Endothelial cell of umbilical vein (primary cell): ENCODE measurements around the gene NRXN3. TPM values are rescaled to one million over a fixed set of nuclear protein-coding genes. Genes with fewer than 3 reads are reported as not detected.

Source experiments
- BruUV-seq: library from RNA; stranded (reverse); fragments of 400-500 nt; replicated peaks from 2 replicates; lab custom pipeline; 2021; lab: Mats Ljungman, UMichigan
- CTCF ChIA-PET: fragments of 300-600, 350-600 bp; sonication (Branson Sonifier 250); formaldehyde crosslinking; loops from one replicate; lab custom pipeline; 2021; ENCODE audit warnings: antibody characterized with exemption, inconsistent platforms; lab: Charles Lee
- POLR2A ChIA-PET: fragments of 300-600, 350-600 bp; sonication (Branson Sonifier 250); formaldehyde crosslinking; loops from one replicate; lab custom pipeline; 2021; ENCODE audit warnings: antibody characterized with exemption, inconsistent platforms; lab: Charles Lee
- DNase-seq: peaks from one replicate; pipeline ENCODE4 v3.0.0-alpha.2; 2011; ENCODE audit warnings: low read depth, low spot score
- FAIRE-seq: peaks from 2 replicates; lab custom pipeline; 2011; peaks lifted over from hg19 to GRCh38; lab: Jason Lieb, UNC
- H2AFZ ChIP-seq: 2 replicates; pipeline ENCODE4 v1.6.0; 2012; ENCODE audit warnings: low read depth, low read length, control low read depth, inconsistent platforms
- H3K27ac ChIP-seq: 2 replicates; pipeline ENCODE4 v1.5.1; 2011; ENCODE audit warnings: low read depth, mild to moderate bottlenecking, control low read depth, low read length, moderate library complexity; ENCODE audit not compliant: insufficient read depth
- H3K27me3 ChIP-seq, 2 experiments: 2 replicates each; pipeline versions ENCODE4 v1.6.0 to v1.6.1; 2011; ENCODE audit warnings: low read length in 2 of 2, mixed read lengths in 1 of 2; ENCODE audit not compliant: control insufficient read depth in 2 of 2, insufficient read depth in 2 of 2
- H3K36me3 ChIP-seq, 2 experiments: 2 replicates in 1 of 2; 3 replicates in 1 of 2; pipeline ENCODE4 v1.5.1; 2011; ENCODE audit warnings: low read length in 2 of 2, mild to moderate bottlenecking in 1 of 2, moderate library complexity in 1 of 2; ENCODE audit not compliant: control insufficient read depth in 2 of 2, insufficient read depth in 2 of 2; ENCODE audit errors: extremely low read depth in 1 of 2
- H3K4me1 ChIP-seq: 3 replicates; pipeline ENCODE4 v1.5.1; 2011; ENCODE audit warnings: mild to moderate bottlenecking, low read length; ENCODE audit not compliant: control insufficient read depth, insufficient read depth; ENCODE audit errors: extremely low read depth
- H3K4me2 ChIP-seq: 2 replicates; pipeline ENCODE4 v1.6.1; 2011; ENCODE audit warnings: low read length, control low read depth, mixed read lengths; ENCODE audit not compliant: insufficient read depth
- H3K4me3 ChIP-seq, 3 experiments: fragments of 200-600 bp in 1 of 3; sonication (generic), shearing (Covaris generic) in 1 of 3; replicated peaks in 1 of 3; 2 replicates each; pipeline ENCODE4 v1.5.1; 2011 to 2016; ENCODE audit warnings: control low read depth in 3 of 3, low read length in 3 of 3, mild to moderate bottlenecking in 2 of 3, inconsistent platforms in 1 of 3, low read depth in 1 of 3, moderate library complexity in 1 of 3; ENCODE audit not compliant: insufficient read depth in 1 of 3
- H3K79me2 ChIP-seq: 2 replicates; pipeline ENCODE4 v1.6.0; 2012; ENCODE audit warnings: low read length, inconsistent platforms; ENCODE audit not compliant: control insufficient read depth, insufficient read depth
- H3K9ac ChIP-seq: replicated peaks from 2 replicates; pipeline ENCODE3; 2011; ENCODE audit warnings: low read length, control low read depth; ENCODE audit not compliant: insufficient read depth; ENCODE audit errors: extremely low read depth
- H3K9me1 ChIP-seq: replicated peaks from 3 replicates; pipeline ENCODE4 v1.6.0; 2011; ENCODE audit warnings: mild to moderate bottlenecking, low read length; ENCODE audit not compliant: control insufficient read depth, insufficient read depth; ENCODE audit errors: extremely low read depth
- H3K9me3 ChIP-seq: replicated peaks from 2 replicates; pipeline ENCODE4 v1.5.1; 2012; ENCODE audit warnings: low read length, inconsistent platforms; ENCODE audit not compliant: control insufficient read depth, insufficient read depth
- H4K20me1 ChIP-seq: replicated peaks from 2 replicates; pipeline ENCODE3; 2011; ENCODE audit warnings: mild to moderate bottlenecking, low read length; ENCODE audit not compliant: control insufficient read depth, insufficient read depth; ENCODE audit errors: extremely low read depth
- CTCF ChIP-seq, 2 donors: IDR thresholded peaks; 1 replicate in 1 of 2; 2 replicates in 1 of 2; pipeline ENCODE4 v1.5.1; 2011; ENCODE audit warnings: low read length in 2 of 2, mild to moderate bottlenecking in 2 of 2, moderate library complexity in 2 of 2, control low read depth in 1 of 2, inconsistent platforms in 1 of 2, low read depth in 1 of 2; ENCODE audit not compliant: insufficient read depth in 1 of 2; ENCODE audit errors: extremely low read depth in 1 of 2
- EZH2 ChIP-seq: IDR thresholded peaks from 2 replicates; pipeline ENCODE4 v1.6.1; 2012; ENCODE audit warnings: borderline replicate concordance, low read depth, mild to moderate bottlenecking, moderate library complexity, low read length, inconsistent platforms; ENCODE audit not compliant: severe bottlenecking
- FOS ChIP-seq: IDR thresholded peaks from 2 replicates; pipeline ENCODE4 v1.6.1; 2011; ENCODE audit warnings: mild to moderate bottlenecking, low read length, moderate library complexity, borderline replicate concordance; ENCODE audit not compliant: insufficient read depth
- GATA2 ChIP-seq: IDR thresholded peaks from 2 replicates; pipeline ENCODE4 v1.7.0; 2011; ENCODE audit warnings: low read depth, mild to moderate bottlenecking, moderate library complexity, mixed read lengths, low read length; ENCODE audit not compliant: insufficient read length, insufficient read depth
- JUN ChIP-seq: IDR thresholded peaks from 2 replicates; pipeline ENCODE4 v1.6.1; 2011; ENCODE audit warnings: borderline replicate concordance, low read depth; ENCODE audit not compliant: insufficient read length, insufficient read depth
- MYC ChIP-seq: IDR thresholded peaks from one replicate; pipeline ENCODE4 v1.6.1; 2011; ENCODE audit warnings: mild to moderate bottlenecking, low read depth, low read length
- POLR2A ChIP-seq: IDR thresholded peaks from 2 replicates; pipeline ENCODE4 v1.6.1; 2012; ENCODE audit warnings: low read depth, mild to moderate bottlenecking, control low read depth, low read length
- POLR2AphosphoS5 ChIP-seq: IDR thresholded peaks from 2 replicates; pipeline ENCODE4 v1.6.1; 2012; ENCODE audit warnings: low read depth, mild to moderate bottlenecking, control low read depth, low read length, moderate library complexity; ENCODE audit not compliant: insufficient read depth
- dilution Hi-C: fragments of 300-500 bp; cut with MboI; formaldehyde crosslinking; loops from one replicate; pipeline ENCODE4 v1.15.0; 2019; ENCODE audit warnings: low sequenced_read_pairs; ENCODE audit not compliant: extremely low pct_ligation_motif_present
- intact Hi-C: fragments of 100-400 bp; cut with micrococcal nuclease; formaldehyde crosslinking; loops from one replicate; pipeline ENCODE4 v1.10.0; 2022
- polyA plus RNA-seq, 4 experiments: library from polyadenylated mRNA; depleted of rRNA in 3 of 4; stranded (reverse) in 3 of 4; unstranded in 1 of 4; fragments of >200 nt; gene quantifications; 2 replicates each; pipeline versions ENCODE4 v1.2.1 to v1.2.3, GENCODE V29; 2011 to 2012; ENCODE audit warnings: missing spikeins in 1 of 4
- total RNA-seq: library from RNA; stranded (reverse); gene quantifications from 2 replicates; pipeline ENCODE4 v1.2.3, GENCODE V29; 2021
- TF ChIP-seq, protein P1 (sequence below): IDR thresholded peaks from 2 replicates; pipeline ENCODE4 v1.6.1; 2011; ENCODE audit not compliant: insufficient read depth, insufficient read length

The NRXN3 gene
- total and polyA plus RNA-seq, 2 donors (not counting 3 experiments of a cell fraction or from before 2014, with no cell fraction given), result 0.72 to 4.2 TPM

- no peak overlapping the region for H3K4me3 ChIP-seq
- H3K27me3 ChIP-seq, result no peaks in the 10 kb centered on the region
- H2AFZ ChIP-seq, result no peak overlapping the region
- dilution Hi-C loops (no loop called here), intact Hi-C loops (no loop called here)
- CTCF ChIA-PET, result no interaction called here
- H3K4me1 ChIP-seq, result no peaks in the 10 kb centered on the region
- BruUV-seq, result no TSS peak
- no peak overlapping the region for H3K27ac ChIP-seq
- H3K9me3 ChIP-seq, result no peaks in the 10 kb centered on the region
- POLR2A ChIA-PET, result no interaction called here
- DNase-seq, result no peak
- H3K36me3 ChIP-seq, result no peaks in the 10 kb centered on the region
- TF ChIP-seq MYC, result no peak
- no peak for TF ChIP-seq POLR2AphosphoS5
- no peak for TF ChIP-seq GATA2
- no peak for TF ChIP-seq JUN
- TF ChIP-seq CTCF (IDR thresholded peaks at IDR 0.05; ENCODE audit: extremely low read depth in 1 of 2, insufficient read depth in 1 of 2, low read depth in 1 of 2, low read length in 2 of 2), result no peak
- TF ChIP-seq POLR2A, result no peak
- TF ChIP-seq, protein P1, sequence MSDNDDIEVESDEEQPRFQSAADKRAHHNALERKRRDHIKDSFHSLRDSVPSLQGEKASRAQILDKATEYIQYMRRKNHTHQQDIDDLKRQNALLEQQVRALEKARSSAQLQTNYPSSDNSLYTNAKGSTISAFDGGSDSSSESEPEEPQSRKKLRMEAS, result no peak
- no peak for TF ChIP-seq FOS
- no peak for TF ChIP-seq EZH2
- no peaks in the 10 kb centered on the region for H4K20me1 ChIP-seq
- H3K79me2 ChIP-seq, result no peaks in the 10 kb centered on the region
- no peak overlapping the region for H3K9ac ChIP-seq
- no peak for FAIRE-seq
- H3K9me1 ChIP-seq, result no peaks in the 10 kb centered on the region
- H3K4me2 ChIP-seq, result no peak overlapping the region
Observed at GRCh38 chr14:79567306-79567705, 1397.1 kb downstream of the NRXN3 start.
